Stimulated activated naive CD8-positive, alpha-beta T cell treated with anti-CD3 and anti-CD28 coated beads, Interleukin-15, amount 100 ng/mL, for 72 hours (primary cell): ENCODE results near the gene SMG1.
A peak's percentile ranks its signal among the peaks of the same experiment; 100 is the strongest.
"Not testable (repeated sequence)": the region's sequence is repeated elsewhere in the genome, so short reads cannot be mapped to it uniquely, and the experiment has no call there.

Experiments used
- ATAC-seq: fragments of 150-1000 bp; cut with Tn5 transposase; 2 replicates; pipeline ENCODE4 v1.10.0; 2021; ENCODE audit warnings: mild to moderate bottlenecking, moderate library complexity
- DNase-seq, 2 donors: peaks; one replicate each; pipeline ENCODE4 v3.0.0; 2021 to 2022
- H3K27ac Mint-ChIP-seq, 2 donors: one replicate each; pipeline ENCODE4 v1.8.0; 2022; ENCODE audit warnings: mild to moderate bottlenecking in 2 of 2, mixed read lengths in 2 of 2, moderate library complexity in 2 of 2
- H3K27me3 Mint-ChIP-seq: one replicate; pipeline ENCODE4 v1.8.0; 2022; ENCODE audit warnings: mixed read lengths
- H3K4me1 Mint-ChIP-seq: one replicate; pipeline ENCODE4 v1.8.0; 2022; ENCODE audit warnings: mild to moderate bottlenecking, mixed read lengths
- H3K4me3 Mint-ChIP-seq, 2 donors: one replicate each; pipeline ENCODE4 v1.8.0; 2022; ENCODE audit warnings: mild to moderate bottlenecking in 2 of 2, mixed read lengths in 2 of 2, moderate library complexity in 1 of 2
- H3K9me3 Mint-ChIP-seq, 2 donors: one replicate each; pipeline ENCODE4 v1.8.0; 2022; ENCODE audit warnings: mixed read lengths in 2 of 2

Gene SMG1

DNA sequence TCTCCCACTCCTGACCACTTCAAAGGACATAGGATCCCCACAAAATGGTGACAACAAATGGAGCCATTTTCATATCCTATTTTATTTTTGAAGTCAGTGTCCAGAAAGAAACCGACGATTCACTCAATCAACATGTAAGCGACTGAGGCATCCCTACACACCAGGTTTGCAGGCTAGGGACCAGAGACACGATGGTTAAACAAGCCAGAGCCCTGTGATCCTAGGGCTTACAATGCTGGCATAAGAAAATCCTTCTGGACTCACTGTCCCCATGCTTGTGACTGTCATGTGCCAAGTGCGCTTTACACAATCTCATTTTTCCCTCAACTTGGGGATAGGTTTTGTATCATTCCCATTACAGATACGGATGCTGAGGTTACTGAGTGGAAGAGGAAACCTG is 145.0 kb downstream of the SMG1 start:
- DNase-seq, H3K9me3 Mint-ChIP-seq, H3K4me3 Mint-ChIP-seq, ATAC-seq, H3K27me3 Mint-ChIP-seq, H3K27ac Mint-ChIP-seq: not testable (repeated sequence)
- peaks cover 32% of the 10 kb centered on the region for H3K4me1 Mint-ChIP-seq

- H3K4me1 Mint-ChIP-seq = peaks cover 25% of the 10 kb centered on the region
- not testable (repeated sequence) for DNase-seq, H3K27me3 Mint-ChIP-seq, H3K9me3 Mint-ChIP-seq, H3K4me3 Mint-ChIP-seq
- peak; percentile 35 for ATAC-seq
- H3K27ac Mint-ChIP-seq = peak overlapping the region in 1 of 2 donors; percentile 27
Observed at GRCh38 chr16:18780460-18781026, 145.7 kb downstream of the SMG1 start.

DNA sequence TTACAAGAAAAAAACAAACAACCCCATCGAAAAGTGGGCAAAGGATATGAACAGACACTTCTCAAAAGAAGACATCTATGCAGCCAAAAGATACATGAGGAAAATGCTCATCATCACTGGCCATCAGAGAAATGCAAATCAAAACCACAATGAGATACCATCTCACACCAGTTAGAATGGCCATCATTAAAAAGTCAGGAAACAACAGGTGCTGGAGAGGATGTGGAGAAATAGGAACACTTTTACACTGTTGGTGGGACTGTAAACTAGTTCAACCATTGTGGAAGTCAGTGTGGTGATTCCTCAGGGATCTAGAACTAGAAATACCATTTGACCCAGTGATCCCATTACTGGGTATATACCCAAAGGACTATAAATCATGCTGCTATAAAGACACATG is 148.5 kb downstream of the SMG1 start:
- not testable (repeated sequence) for H3K4me3 Mint-ChIP-seq, H3K27ac Mint-ChIP-seq, H3K27me3 Mint-ChIP-seq, DNase-seq, ATAC-seq, H3K4me1 Mint-ChIP-seq, H3K9me3 Mint-ChIP-seq

GRCh38 chr16:18776334-18776733 is 149.9 kb downstream of the SMG1 start:
- H3K27ac Mint-ChIP-seq, H3K4me3 Mint-ChIP-seq, ATAC-seq, DNase-seq, H3K9me3 Mint-ChIP-seq, H3K27me3 Mint-ChIP-seq, H3K4me1 Mint-ChIP-seq: not testable (repeated sequence)

- not testable (repeated sequence) for H3K27me3 Mint-ChIP-seq, H3K27ac Mint-ChIP-seq, ATAC-seq, H3K4me3 Mint-ChIP-seq, DNase-seq, H3K4me1 Mint-ChIP-seq
- H3K9me3 Mint-ChIP-seq = peaks cover 5 to 13% of the 10 kb centered on the region in 2 donors
Observed at GRCh38 chr16:18774651-18775050, 151.6 kb downstream of the SMG1 start.

- not testable (repeated sequence) for ATAC-seq
Observed at GRCh38 chr16:18772171-18772570, 154.0 kb downstream of the SMG1 start.

DNA sequence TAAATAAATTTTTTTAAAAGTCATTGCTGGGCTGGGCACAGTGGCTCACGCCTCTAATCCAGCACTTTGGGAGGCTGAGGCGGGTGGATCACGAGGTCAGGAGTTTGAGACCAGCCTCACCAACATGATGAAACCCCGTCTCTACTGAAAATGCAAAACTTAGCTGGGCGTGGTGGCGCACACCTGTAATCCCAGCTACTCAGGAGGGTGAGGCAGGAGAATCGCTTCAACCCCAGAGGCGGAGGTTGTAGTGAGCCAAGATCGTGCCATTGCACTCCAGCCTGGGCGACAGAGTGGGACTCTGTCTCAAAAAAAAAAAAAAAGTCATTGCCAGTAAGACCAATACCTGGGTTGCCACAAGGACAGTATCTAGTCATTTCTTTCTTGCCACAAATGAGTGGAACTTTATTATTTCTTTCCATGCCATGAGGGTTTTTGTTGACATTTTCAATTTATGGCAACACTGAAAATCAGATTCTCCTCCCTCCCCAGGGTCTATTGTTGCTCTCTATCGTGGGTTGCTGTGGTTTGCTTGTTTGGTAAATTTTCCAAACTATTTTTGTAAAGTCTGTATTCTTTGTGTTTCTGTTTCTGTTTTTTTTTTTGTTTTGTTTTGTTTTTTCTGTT is 155.8 kb downstream of the SMG1 start:
- Mint-ChIP-seq H3K4me1 (peaks cover 20% of the 10 kb centered on the region), H3K4me3 (peak overlapping the region in 1 of 2 donors; percentile 51), H3K27ac (peak overlapping the region; percentile 16 to 80), H3K9me3 (peaks cover 5 to 13% of the 10 kb centered on the region in 2 donors)
- H3K27me3 Mint-ChIP-seq, DNase-seq: not testable (repeated sequence)
- ATAC-seq = peak; percentile 75

More at GRCh38 chr16:18772171-18772570, 154.0 kb downstream of the SMG1 start:
- peaks cover 5 to 13% of the 10 kb centered on the region in 2 donors for H3K9me3 Mint-ChIP-seq
- not testable (repeated sequence) for H3K4me3 Mint-ChIP-seq, DNase-seq, H3K27me3 Mint-ChIP-seq
- H3K4me1 Mint-ChIP-seq = peaks cover 16% of the 10 kb centered on the region
- H3K27ac Mint-ChIP-seq = peak overlapping the region; percentile 34 to 82

DNA sequence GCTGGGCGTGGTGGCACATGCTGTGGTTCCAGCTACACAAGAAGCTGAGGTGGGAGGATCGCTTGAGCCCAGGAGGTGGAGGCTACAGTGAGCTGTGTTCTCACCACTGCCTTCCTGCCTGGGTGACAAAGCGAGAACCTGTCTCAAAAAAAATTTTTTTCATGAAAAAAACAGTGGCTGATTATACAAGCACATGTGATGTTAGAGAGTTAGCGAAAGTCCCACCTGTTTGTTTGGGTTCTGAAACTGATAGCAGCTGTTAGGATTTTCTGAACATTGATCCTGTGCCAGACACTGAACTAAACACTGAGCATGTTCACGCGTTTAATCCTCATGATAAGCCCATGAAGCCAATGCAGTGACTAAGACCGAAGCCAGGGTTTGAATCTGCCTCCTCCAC is 159.0 kb downstream of the SMG1 start:
- peak in 1 of 2 donors; percentile 61 for DNase-seq
- H3K27me3 Mint-ChIP-seq, H3K4me3 Mint-ChIP-seq, H3K27ac Mint-ChIP-seq: not testable (repeated sequence)
- ATAC-seq = peak; percentile 89
- peaks cover 20% of the 10 kb centered on the region for H3K4me1 Mint-ChIP-seq
- peaks cover 5 to 11% of the 10 kb centered on the region in 2 donors for H3K9me3 Mint-ChIP-seq

- H3K27me3 Mint-ChIP-seq = not testable (repeated sequence)
- peak; percentile 28 for ATAC-seq
- H3K4me1 Mint-ChIP-seq = peaks cover 24% of the 10 kb centered on the region
Observed at GRCh38 chr16:18762713-18763112, 163.5 kb downstream of the SMG1 start.

DNA sequence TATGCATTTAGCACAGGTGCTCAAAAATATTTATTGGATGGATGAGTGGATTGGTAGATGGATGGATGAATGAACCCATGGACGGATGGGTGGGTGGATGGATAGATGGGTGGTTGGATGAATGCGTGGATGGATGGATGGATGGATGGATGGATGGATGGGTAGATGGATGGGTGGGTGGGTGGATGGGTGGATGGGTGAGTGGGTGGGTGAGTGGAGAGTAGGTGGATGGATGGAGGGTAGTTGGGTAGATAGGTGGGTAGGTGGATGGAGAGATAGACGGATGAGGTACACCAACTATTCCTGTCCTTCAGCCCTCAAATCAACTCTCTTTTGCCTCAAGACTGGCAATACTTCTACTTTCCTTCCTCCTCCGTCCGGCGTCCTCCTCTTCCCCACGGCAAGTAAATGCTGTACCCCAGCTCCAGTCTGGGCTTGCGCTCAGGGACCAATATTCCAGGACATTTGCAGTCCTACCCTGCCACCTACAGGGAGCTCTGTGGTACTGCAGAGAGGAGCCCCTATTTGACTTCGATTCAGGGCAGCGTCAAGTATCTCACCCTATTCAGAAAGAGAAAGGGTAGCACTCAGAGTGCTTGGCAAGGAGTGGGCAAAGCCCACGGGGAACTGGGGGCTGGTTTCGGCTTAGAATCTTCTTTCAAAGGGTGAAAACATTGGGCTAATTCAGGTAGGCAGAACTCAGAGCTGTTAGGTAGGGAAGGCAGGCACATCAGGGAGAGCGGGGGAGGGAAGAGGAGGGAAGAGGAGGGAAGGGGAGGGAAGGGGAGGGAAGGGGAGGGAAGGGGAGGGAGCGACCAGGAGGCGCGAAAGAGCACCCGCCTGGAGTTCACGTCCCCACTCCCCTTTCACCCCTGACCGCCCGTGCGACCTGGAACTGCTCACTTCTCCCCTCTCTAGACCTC is 166.3 kb downstream of the SMG1 start:
- H3K4me3 Mint-ChIP-seq = peak overlapping the region in 1 of 2 donors; percentile 55
- H3K27ac Mint-ChIP-seq = peak overlapping the region in 1 of 2 donors; percentile 91
- not testable (repeated sequence) for H3K9me3 Mint-ChIP-seq, H3K27me3 Mint-ChIP-seq
- DNase-seq = peak; percentile 65 to 71
- H3K4me1 Mint-ChIP-seq = peaks cover 33% of the 10 kb centered on the region
- ATAC-seq = peak; percentile 83

More at GRCh38 chr16:18762713-18763112, 163.5 kb downstream of the SMG1 start:
- not testable (repeated sequence) for H3K27ac Mint-ChIP-seq, H3K4me3 Mint-ChIP-seq, DNase-seq, H3K9me3 Mint-ChIP-seq

- ATAC-seq (peak; percentile 79), DNase-seq (peak in 1 of 2 donors; percentile 30)
- not testable (repeated sequence) for H3K27ac Mint-ChIP-seq, H3K9me3 Mint-ChIP-seq, H3K27me3 Mint-ChIP-seq
- H3K4me1 Mint-ChIP-seq = peaks cover 33% of the 10 kb centered on the region
- H3K4me3 Mint-ChIP-seq = peak overlapping the region; percentile 9 to 36
Observed at GRCh38 chr16:18757960-18758660, 168.1 kb downstream of the SMG1 start.

DNA sequence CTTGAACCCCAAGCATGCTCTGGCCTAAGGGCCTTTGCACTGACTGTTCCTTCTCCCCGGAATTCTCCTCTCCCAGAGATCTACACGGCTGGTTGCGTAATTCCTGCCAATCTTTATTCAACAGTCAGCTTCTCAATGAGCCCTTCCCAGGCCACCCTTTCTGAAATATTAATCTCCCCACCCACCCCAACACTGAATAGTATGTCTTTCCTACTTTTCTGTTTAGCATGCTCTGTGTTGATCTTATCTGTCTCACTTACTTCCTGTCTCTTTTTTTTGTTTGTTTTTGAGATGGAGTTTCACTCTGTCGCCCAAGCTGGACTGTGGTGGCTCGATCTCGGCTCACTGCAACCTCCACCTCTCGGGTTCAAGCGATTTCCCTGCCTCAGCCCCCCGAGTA is 169.6 kb downstream of the SMG1 start:
- not testable (repeated sequence) for H3K27ac Mint-ChIP-seq, ATAC-seq, H3K9me3 Mint-ChIP-seq, DNase-seq, H3K27me3 Mint-ChIP-seq
- peak overlapping the region in 1 of 2 donors; percentile 54 for H3K4me3 Mint-ChIP-seq
- peaks cover 33% of the 10 kb centered on the region for H3K4me1 Mint-ChIP-seq
